Coronary artery (tissue), 2 donors: ENCODE data around the gene CEND1.

Experiments
- DNase-seq: peaks from one replicate; pipeline ENCODE4 v3.0.0-alpha.2; 2017; ENCODE audit warnings: low spot score
- H3K27ac ChIP-seq, 2 donors: fragments of 200-600 bp; sonication (generic); one replicate each; pipeline ENCODE4 v1.5.1; 2016 to 2019
- H3K4me3 ChIP-seq: fragments of 200-600 bp; sonication (generic); 2 replicates; pipeline ENCODE4 v1.5.1; 2016; ENCODE audit warnings: mild to moderate bottlenecking, moderate library complexity
- TF ChIP-seq, protein P1 (sequence below): fragments of 200-600 bp; sonication (generic); IDR thresholded peaks from one replicate; pipeline ENCODE4 v1.5.1; 2019; ENCODE audit warnings: antibody characterized with exemption

CEND1 gene

DNA sequence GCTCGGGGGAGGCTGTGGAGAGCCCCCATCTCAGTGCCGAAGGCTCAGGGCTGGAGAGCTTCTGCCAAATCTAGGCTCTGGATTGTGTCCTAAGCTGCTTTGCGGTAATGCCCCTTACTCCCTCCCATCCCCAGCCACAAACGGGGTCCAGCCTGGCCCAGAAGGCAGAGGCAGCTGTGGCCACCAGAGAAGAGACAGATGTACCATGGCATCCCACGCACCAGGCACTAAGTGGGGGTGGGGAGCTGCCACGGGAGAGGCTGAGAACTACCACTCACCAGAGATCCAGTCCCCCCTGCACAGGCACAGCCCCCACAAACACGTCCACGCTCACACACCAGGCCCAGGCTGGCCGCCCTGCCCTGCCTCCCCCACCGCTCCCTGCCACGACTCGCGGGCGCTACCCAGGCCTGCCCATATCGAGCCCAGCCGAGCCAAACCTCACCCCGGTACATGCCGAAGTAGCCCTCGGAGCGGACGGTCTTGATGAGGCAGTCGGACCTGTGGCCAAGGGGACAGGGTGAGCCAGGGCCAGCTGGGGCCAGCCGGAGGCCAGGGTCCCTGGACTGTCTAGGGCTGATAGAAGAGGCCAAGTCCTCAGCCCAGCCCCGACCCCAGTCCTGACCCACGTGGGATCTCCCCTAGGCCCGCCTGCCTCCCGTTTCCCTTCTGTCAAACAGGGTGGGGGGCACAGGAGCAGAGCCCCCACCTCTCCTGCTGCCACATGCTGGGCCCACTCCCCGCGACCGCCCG is 4.3 kb upstream of the CEND1 start:
- TF ChIP-seq, protein P1, sequence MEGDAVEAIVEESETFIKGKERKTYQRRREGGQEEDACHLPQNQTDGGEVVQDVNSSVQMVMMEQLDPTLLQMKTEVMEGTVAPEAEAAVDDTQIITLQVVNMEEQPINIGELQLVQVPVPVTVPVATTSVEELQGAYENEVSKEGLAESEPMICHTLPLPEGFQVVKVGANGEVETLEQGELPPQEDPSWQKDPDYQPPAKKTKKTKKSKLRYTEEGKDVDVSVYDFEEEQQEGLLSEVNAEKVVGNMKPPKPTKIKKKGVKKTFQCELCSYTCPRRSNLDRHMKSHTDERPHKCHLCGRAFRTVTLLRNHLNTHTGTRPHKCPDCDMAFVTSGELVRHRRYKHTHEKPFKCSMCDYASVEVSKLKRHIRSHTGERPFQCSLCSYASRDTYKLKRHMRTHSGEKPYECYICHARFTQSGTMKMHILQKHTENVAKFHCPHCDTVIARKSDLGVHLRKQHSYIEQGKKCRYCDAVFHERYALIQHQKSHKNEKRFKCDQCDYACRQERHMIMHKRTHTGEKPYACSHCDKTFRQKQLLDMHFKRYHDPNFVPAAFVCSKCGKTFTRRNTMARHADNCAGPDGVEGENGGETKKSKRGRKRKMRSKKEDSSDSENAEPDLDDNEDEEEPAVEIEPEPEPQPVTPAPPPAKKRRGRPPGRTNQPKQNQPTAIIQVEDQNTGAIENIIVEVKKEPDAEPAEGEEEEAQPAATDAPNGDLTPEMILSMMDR, result no peak
- no peak overlapping the region for H3K27ac ChIP-seq
- DNase-seq, result no peak
- no peak overlapping the region for H3K4me3 ChIP-seq

DNA sequence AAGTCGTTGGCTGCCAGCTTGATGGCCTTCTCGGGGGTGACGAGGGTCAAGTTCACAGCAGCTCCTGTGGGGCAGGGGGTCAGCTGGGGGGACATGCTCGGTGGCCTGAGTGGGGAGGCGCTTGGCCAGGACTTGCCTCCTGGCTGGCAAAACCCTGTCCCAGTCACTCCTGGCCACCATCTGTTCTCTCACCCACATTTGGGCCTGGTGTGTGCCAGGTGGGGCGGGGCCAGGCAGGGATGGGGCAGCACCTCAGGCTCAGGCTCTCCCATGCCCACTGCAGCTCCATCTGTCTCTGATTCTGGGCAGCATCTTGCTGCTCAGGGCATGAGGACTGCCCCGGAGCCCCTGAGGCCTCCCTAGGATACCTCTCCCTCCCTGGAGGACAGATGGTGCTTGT is 3.7 kb upstream of the CEND1 start:
- DNase-seq, result no peak
- TF ChIP-seq, protein P1, result no peak
- H3K4me3 ChIP-seq, result no peak overlapping the region
- no peak overlapping the region for H3K27ac ChIP-seq

DNA sequence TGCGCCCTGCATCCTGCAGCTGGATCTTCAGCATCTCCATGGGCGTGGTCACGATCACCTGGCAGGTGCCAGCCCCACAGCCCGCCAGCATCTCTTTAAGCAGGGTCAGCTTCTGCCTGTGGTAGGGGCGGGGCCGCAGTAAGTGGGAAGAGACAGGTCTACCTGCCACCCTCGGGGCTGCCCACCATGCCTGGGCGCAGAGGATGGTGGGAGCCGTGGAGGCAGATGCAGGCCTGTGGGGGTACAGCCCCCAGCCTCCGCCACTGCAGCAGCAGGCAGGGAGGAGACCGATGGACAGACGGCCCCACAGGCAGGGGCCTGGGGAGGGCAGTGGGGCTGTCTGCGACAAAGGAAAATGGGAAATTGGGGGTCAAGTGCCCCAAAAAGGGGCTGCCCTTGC is 3.0 kb upstream of the CEND1 start:
- Histone ChIP-seq H3K27ac (no peak overlapping the region), H3K4me3 (no peak overlapping the region)
- DNase-seq, result no peak
- TF ChIP-seq, protein P1, result no peak

DNA sequence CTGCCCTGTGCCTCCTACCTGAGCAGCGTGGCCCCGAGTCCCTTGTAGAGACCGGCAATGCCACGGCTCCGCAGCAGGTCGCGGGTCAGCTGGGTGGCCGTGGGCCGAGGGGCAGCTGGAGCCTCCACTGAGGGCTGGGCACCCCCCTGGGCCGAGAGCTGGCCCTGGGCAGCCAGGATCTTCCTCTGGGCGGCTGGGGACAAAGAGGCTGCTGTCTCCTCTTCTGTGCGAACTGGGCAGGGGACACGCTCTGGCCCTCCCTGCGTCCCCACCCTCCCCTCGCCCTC is 2.6 kb upstream of the CEND1 start:
- Histone ChIP-seq H3K27ac (no peak overlapping the region), H3K4me3 (no peak overlapping the region)
- TF ChIP-seq, protein P1, result no peak
- DNase-seq, result no peak

DNA sequence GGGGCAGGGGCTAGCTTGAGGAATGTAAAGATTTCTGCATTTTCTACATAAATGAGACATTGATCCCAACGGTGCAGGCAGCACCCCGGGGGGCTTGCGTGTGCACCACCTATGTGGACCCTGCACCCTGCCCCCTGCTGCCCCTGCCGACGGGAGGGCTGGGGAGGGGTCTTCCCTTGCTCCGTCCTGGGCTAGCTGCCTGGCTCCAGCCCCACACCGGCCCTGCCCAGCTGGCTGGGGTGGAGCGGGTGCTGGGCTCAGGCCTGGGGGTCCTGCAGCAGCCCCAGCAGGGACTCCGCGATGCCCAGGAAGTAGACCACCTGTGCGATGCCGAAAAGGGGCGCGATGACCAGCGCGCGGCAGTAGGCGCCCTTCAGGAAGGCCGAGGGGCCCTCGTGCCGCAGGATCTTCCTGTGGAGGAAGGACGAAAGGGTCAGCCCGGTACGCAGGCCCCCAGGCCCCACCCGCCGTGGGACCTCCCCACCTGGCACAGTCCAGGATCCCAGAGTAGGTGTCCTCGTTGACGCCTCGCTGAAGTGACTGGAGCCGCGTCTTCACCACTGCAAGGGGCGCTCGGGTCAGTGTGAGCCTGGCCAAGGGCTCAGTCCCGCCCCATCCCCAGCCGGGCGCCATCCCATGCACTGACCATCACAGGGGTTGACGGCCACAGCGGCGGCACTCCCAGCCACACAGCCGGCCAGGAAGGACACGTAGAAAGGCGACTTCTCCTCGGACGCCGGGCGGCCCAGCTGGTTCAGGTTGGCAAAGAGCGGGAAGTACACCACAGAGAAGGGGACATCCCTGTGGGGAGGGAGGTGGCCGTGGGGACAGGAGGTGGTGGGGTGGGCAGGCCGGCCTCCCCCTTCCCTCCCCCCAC is 2.0 kb upstream of the CEND1 start:
- Histone ChIP-seq H3K4me3 (no peak overlapping the region), H3K27ac (no peak overlapping the region)
- TF ChIP-seq, protein P1, result no peak
- DNase-seq, result no peak

DNA sequence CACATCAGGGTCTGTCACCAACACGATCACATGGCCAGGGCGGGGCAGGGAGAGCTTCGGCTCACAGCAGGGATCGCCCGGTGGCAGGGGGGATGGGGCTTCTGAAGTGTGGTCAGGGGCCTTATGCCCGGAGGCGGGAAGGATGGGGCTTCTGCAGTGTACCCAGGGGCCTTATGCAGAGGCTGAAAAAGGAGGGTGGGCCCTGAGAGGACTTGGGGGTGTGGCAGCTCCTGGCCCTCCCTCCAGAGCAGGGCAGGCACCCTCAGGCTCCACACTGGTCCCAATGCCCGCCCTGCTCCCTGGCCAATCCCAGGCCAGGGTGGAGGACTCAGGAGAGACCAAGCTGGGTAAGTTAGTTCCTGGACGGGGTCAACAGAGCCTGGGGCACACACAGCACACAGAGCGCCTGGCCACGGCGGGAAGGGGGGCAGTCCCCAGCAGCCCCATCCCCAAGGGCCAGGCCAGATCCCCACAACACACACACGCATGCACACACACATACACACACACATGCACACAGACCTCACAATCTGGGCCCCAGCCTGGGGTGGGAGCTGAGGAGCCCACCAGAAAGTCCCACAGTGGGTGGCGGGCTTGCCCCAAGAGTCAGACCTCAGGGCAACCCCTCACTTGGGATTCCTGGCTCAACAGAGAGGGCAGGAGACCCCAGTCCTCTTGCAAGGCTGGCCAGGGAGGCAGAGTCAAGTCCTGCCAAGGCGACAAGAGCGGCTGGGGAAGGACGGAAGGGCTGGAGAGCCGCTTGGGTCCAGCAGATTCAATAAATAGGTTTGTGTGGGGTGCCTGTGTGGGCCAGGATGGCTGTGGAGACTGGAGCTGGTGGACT is 1.1 kb upstream of the CEND1 start:
- no peak overlapping the region for H3K4me3 ChIP-seq
- TF ChIP-seq, protein P1, result no peak
- H3K27ac ChIP-seq, result no peak overlapping the region
- no peak for DNase-seq
